RWPE1 (cell line): Measurements from ENCODE around the gene SP8.
"Not testable (repeated sequence)": the region's sequence is repeated elsewhere in the genome, so short reads cannot be mapped to it uniquely, and the experiment has no call there.

Experiments
- CTCF ChIA-PET: fragments of 350-600 bp; sonication (Branson Sonifier 250); formaldehyde crosslinking; extraction: SDS; loops from one replicate; lab custom pipeline; 2021; lab: Yijun Ruan, JAX
- POLR2A ChIA-PET: fragments of 400-600 bp; formaldehyde crosslinking; extraction: SDS; loops from one replicate; lab custom pipeline; 2020; ENCODE audit warnings: antibody characterized with exemption; ENCODE audit not compliant: low non-redundant PET; lab: Yijun Ruan, JAX
- DNase-seq: peaks from one replicate; pipeline ENCODE4 v3.0.0; 2012; ENCODE audit warnings: low spot score
- H3K27ac ChIP-seq: fragments of 450-650 bp; 2 replicates; pipeline ENCODE4 v1.5.1; 2017
- TF ChIP-seq, protein P1 (sequence below): fragments of 450-650 bp; conservative IDR thresholded peaks from 2 replicates; pipeline ENCODE4 v1.5.1; 2017; ENCODE audit warnings: low read depth, mild to moderate bottlenecking

Gene SP8

DNA sequence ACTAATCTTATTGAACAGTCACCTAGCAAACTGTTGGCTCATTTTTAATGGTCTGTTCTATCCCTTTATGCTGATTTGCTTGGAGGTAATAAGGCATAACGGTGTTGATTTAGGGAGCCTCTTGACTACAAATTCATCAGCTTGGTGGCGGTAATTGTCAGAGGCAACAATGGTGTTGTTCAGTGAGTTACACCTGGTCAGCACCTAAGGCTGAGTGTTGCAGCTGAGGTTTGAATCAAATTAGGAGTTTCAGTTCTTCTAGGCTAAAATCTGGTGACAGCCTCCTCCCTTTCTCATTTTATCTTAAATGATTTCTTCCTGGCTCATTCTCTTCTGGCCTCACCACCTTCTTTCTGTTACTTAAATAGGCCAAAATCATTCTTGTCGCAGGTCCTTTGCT is 42.3 kb upstream of the SP8 start:
- ChIA-PET POLR2A (interaction anchor here (0.6 kb wide), 1 partner anchor 144 kb away, joined by 3 read pairs; no protein-coding TSS in a partner anchor), CTCF (no interaction called here)
- no peak for DNase-seq
- TF ChIP-seq, protein P1, sequence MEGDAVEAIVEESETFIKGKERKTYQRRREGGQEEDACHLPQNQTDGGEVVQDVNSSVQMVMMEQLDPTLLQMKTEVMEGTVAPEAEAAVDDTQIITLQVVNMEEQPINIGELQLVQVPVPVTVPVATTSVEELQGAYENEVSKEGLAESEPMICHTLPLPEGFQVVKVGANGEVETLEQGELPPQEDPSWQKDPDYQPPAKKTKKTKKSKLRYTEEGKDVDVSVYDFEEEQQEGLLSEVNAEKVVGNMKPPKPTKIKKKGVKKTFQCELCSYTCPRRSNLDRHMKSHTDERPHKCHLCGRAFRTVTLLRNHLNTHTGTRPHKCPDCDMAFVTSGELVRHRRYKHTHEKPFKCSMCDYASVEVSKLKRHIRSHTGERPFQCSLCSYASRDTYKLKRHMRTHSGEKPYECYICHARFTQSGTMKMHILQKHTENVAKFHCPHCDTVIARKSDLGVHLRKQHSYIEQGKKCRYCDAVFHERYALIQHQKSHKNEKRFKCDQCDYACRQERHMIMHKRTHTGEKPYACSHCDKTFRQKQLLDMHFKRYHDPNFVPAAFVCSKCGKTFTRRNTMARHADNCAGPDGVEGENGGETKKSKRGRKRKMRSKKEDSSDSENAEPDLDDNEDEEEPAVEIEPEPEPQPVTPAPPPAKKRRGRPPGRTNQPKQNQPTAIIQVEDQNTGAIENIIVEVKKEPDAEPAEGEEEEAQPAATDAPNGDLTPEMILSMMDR, result no peak
- H3K27ac ChIP-seq, result no peak overlapping the region

DNA sequence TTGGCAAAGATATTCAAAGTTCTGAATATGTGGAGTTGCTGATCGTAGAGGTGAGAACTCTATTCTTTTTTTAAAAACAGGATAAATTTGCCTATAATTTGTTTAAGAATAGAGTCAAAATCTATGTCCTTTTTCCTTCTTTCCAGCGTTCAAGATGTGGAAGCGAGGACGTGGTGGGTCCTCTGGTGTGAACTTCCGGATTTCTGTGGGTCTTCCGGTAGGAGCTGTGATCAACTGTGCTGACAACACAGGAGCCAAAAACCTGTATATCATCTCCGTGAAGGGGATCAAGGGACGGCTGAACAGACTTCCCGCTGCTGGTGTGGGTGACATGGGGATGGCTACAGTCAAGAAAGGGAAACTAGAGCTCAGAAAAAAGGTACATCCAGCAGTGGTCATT is 40.5 kb upstream of the SP8 start:
- TF ChIP-seq, protein P1, result no peak
- H3K27ac ChIP-seq, result no peak overlapping the region
- no peak for DNase-seq
- ChIA-PET POLR2A (no interaction called here), CTCF (interaction anchor here (0.6 kb wide), 1 partner anchor 826 kb away, joined by 3 read pairs; no protein-coding TSS in a partner anchor)

DNA sequence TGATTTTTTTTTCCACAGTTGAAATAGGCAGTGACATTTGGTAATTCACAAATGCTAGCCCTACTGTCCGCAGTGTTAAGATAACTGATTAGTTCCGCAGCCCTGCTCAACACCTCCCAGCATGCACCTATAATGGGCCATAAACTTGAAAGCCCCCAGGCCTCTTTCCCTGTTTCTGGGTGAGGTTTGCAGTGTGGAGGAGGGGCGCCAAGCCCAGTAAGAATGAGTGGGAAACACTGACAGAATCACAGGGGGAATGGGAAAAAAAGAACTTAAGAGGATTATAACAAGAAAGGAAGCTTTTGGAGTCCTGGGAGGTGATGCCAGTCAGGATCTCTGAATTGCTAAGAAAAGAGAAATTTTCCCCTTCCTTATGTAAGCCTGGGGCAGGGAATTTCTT is 39.6 kb upstream of the SP8 start:
- CTCF ChIA-PET, result interaction anchor here (0.6 kb wide), 2 partner anchors 119 to 827 kb away, joined by 3 read pairs; no protein-coding TSS in a partner anchor
- no peak overlapping the region for H3K27ac ChIP-seq
- POLR2A ChIA-PET, result no interaction called here
- TF ChIP-seq, protein P1, result no peak
- DNase-seq, result no peak

DNA sequence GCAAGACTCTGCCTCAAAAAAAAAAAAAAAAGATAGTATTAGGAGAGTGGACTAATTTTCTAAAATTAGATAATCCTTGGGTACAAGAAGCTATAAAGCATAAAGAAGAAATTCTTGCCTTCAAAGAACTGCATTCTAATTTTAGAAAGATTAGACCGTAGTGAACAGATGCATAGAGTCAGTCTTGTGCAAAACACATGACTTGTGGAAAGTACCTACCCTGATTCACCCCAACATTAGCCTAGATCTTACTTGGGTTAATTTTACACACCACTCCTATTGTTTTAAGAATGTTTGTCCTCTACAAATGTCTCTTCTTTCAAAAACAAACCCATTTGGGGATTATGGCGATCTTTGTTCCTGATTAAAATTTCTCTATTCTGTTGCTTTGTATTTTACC is 38.9 kb upstream of the SP8 start:
- ChIA-PET CTCF (interaction anchor here (0.6 to 1.5 kb wide), 2 partner anchors 9 to 120 kb away, joined by 3 read pairs; no protein-coding TSS in a partner anchor), POLR2A (no interaction called here)
- TF ChIP-seq, protein P1, result no peak
- no peak overlapping the region for H3K27ac ChIP-seq
- DNase-seq, result no peak

DNA sequence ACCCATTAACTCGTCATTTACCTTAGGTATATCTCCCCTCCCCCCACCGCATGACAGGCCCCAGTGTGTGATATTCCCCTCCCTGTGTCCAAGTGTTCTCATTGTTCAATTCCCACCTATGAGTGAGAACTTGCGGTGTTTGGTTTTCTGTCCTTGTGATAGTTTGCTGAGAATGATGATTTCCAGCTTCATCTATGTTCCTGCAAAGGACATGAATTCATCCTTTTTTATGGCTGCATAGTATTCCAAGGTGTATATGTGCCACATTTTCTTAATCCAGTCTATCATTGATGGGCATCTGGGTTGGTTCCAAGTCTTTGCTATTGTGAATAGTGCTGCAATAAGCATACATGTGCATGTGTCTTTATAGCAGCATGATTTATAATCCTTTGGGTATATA is 34.7 kb upstream of the SP8 start:
- POLR2A ChIA-PET, DNase-seq, H3K27ac ChIP-seq, CTCF ChIA-PET: not testable (repeated sequence)

DNA sequence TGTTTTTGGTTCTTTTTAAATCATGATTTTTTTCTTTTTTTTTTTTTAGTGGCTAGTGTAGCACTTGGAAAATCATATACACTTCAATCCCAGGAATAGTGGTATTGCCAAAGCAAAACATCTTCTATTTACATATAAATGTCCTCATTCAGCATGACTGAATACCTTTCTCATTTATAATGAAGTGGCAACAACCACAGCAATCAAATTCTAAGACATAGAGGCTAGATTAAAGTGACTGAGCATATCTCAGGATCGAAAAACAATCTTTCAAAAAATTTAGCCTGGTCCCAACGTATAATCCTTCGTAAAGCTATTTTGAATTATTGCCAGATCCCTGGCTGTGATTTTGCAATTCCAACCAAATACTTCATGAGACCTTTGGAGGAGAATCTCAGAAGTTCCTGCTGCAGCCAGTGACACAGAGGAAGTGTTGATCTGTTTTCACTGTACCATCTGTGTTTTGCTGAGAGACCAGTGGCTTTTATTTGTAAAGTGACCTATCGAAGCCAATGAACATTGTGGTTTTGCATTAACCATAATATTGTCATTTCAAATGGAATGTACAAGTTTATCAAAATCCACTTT is 29.8 kb upstream of the SP8 start:
- ChIA-PET POLR2A (no interaction called here), CTCF (no interaction called here)
- TF ChIP-seq, protein P1, result no peak

DNA sequence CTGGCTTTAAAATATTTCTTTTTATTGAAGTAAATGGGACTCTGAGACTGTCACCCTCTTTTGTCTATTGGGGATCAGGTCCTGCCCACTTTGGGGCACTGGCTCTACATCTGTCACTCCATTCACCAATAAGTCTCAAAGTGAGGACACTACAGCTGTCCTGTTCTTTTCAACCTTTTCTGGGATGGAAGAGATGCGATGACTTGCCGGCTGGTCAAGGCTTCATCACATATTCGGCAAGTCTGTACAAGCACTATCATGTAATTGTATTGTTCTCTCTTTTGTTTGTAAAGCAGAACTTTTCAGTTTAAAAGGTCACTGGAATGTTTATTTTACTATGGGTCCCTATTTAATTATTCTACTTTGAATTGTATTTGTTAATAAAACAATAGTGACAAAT is 17.7 kb upstream of the SP8 start:
- TF ChIP-seq, protein P1, result no peak
- no peak overlapping the region for H3K27ac ChIP-seq
- POLR2A ChIA-PET, result no interaction called here
- CTCF ChIA-PET, result no interaction called here
- DNase-seq, result no peak

More for the DNA sequence above, 29.8 kb upstream of the SP8 start:
- H3K27ac ChIP-seq, result no peak overlapping the region
- DNase-seq, result no peak
